ENCODE results near the gene CNTNAP2. TPM values are rescaled to one million over a fixed set of nuclear protein-coding genes. Genes with fewer than 3 reads are reported as not detected.

Gene CNTNAP2
- total RNA-seq, 2 experiments from 2014 or later: 0.28 TPM; not detected in 1

DNA sequence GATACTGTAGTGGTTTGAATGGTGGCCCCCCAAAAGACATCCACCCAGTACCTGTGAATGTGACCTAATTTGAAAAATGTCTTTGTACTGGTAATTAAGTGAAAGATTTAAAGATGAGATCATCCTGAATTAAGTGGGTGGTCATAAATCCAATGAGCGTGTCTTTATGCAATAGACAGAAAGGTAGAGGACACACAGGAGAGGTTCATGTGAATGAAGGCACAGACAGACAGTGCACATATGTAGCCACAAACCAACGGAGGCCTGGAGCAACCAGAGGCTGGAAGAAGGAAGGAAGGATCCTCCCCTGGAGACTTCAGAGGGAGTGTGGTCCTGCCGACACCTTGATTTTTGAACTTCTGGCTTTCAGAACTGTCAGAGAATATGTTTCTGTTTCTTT is 160.3 kb downstream of the CNTNAP2 start:
- no TSS peak for BruUV-seq (replicated peaks)
- no peak for DNase-seq (ENCODE audit: low spot score)
- Histone ChIP-seq H3K9me3 (ENCODE audit: low read length) (no peaks in the 10 kb centered on the region), H4K20me1 (ENCODE audit: insufficient read depth, low read length) (no peaks in the 10 kb centered on the region), H3K9me2 (ENCODE audit: insufficient read depth, low read length) (no peaks in the 10 kb centered on the region), H3K27ac (ENCODE audit: low read depth, low read length, poor library complexity, severe bottlenecking) (no peak overlapping the region), H3K4me2 (ENCODE audit: low read length) (no peak overlapping the region), H3K79me2 (ENCODE audit: insufficient read depth, low read depth, low read length) (no peaks in the 10 kb centered on the region), H3K4me3 (ENCODE audit: low read depth, low read length, poor library complexity, severe bottlenecking) (no peak overlapping the region), H3K4me1 (ENCODE audit: insufficient read depth, low read length, poor library complexity, severe bottlenecking) (no peaks in the 10 kb centered on the region), H2AFZ (ENCODE audit: low read length) (no peak overlapping the region), H3K36me3 (ENCODE audit: insufficient read depth, low read length) (no peaks in the 10 kb centered on the region)
- POLR2A ChIA-PET: no interaction called here
- no peak for TF ChIP-seq CTCF (conservative IDR thresholded peaks at IDR 0.05; ENCODE audit: low read length)
- TF ChIP-seq EZH2phosphoT487 (IDR thresholded peaks at IDR 0.05; ENCODE audit: borderline replicate concordance, low read depth, low read length): no peak
- CTCF ChIA-PET (ENCODE audit: unreplicated experiment): no interaction called here
- intact Hi-C loops (cut with micrococcal nuclease; ENCODE audit: unreplicated experiment): no loop called here

GRCh38 chr7:146285418-146285817 is 168.8 kb downstream of the CNTNAP2 start:
- ChIA-PET POLR2A (interaction anchor here (0.6 kb wide), 1 partner anchor 1295 kb away, joined by 3 read pairs; no protein-coding TSS in a partner anchor), CTCF (ENCODE audit: unreplicated experiment) (no interaction called here)
- TF ChIP-seq CTCF (conservative IDR thresholded peaks at IDR 0.05; ENCODE audit: low read length) (no peak), EZH2phosphoT487 (IDR thresholded peaks at IDR 0.05; ENCODE audit: borderline replicate concordance, low read depth, low read length) (no peak)
- H3K9me2 ChIP-seq (ENCODE audit: insufficient read depth, low read length): no peaks in the 10 kb centered on the region
- H3K4me2 ChIP-seq (ENCODE audit: low read length): no peak overlapping the region
- no peaks in the 10 kb centered on the region for H4K20me1 ChIP-seq (ENCODE audit: insufficient read depth, low read length)
- H3K79me2 ChIP-seq (ENCODE audit: insufficient read depth, low read depth, low read length): no peaks in the 10 kb centered on the region
- H3K27ac ChIP-seq (ENCODE audit: low read depth, low read length, poor library complexity, severe bottlenecking): no peak overlapping the region
- no peaks in the 10 kb centered on the region for H3K4me1 ChIP-seq (ENCODE audit: insufficient read depth, low read length, poor library complexity, severe bottlenecking)
- H2AFZ ChIP-seq (ENCODE audit: low read length): no peak overlapping the region
- H3K4me3 ChIP-seq (ENCODE audit: low read depth, low read length, poor library complexity, severe bottlenecking): no peak overlapping the region
- no peaks in the 10 kb centered on the region for H3K9me3 ChIP-seq (ENCODE audit: low read length)
- intact Hi-C loops (cut with micrococcal nuclease; ENCODE audit: unreplicated experiment): no loop called here
- no peak for DNase-seq (ENCODE audit: low spot score)
- no peaks in the 10 kb centered on the region for H3K36me3 ChIP-seq (ENCODE audit: insufficient read depth, low read length)
- no TSS peak for BruUV-seq (replicated peaks)

GRCh38 chr7:146290746-146291145 is 174.1 kb downstream of the CNTNAP2 start:
- no TSS peak for BruUV-seq (replicated peaks)
- H3K9me2 ChIP-seq (ENCODE audit: insufficient read depth, low read length): no peaks in the 10 kb centered on the region
- no peak overlapping the region for H3K4me3 ChIP-seq (ENCODE audit: low read depth, low read length, poor library complexity, severe bottlenecking)
- no peak overlapping the region for H2AFZ ChIP-seq (ENCODE audit: low read length)
- H3K4me2 ChIP-seq (ENCODE audit: low read length): no peak overlapping the region
- no peaks in the 10 kb centered on the region for H3K79me2 ChIP-seq (ENCODE audit: insufficient read depth, low read depth, low read length)
- TF ChIP-seq EZH2phosphoT487 (IDR thresholded peaks at IDR 0.05; ENCODE audit: borderline replicate concordance, low read depth, low read length): no peak
- TF ChIP-seq CTCF (conservative IDR thresholded peaks at IDR 0.05; ENCODE audit: low read length): no peak
- H3K4me1 ChIP-seq (ENCODE audit: insufficient read depth, low read length, poor library complexity, severe bottlenecking): no peaks in the 10 kb centered on the region
- CTCF ChIA-PET (ENCODE audit: unreplicated experiment): no interaction called here
- POLR2A ChIA-PET: no interaction called here
- no peak for DNase-seq (ENCODE audit: low spot score)
- H3K36me3 ChIP-seq (ENCODE audit: insufficient read depth, low read length): no peaks in the 10 kb centered on the region
- H3K9me3 ChIP-seq (ENCODE audit: low read length): no peaks in the 10 kb centered on the region
- H3K27ac ChIP-seq (ENCODE audit: low read depth, low read length, poor library complexity, severe bottlenecking): no peak overlapping the region
- intact Hi-C loops (cut with micrococcal nuclease; ENCODE audit: unreplicated experiment): no loop called here
- no peaks in the 10 kb centered on the region for H4K20me1 ChIP-seq (ENCODE audit: insufficient read depth, low read length)
